GM10266 (cell line): ENCODE measurements around the gene KDM4C.
"Not testable (repeated sequence)": the region's sequence is repeated elsewhere in the genome, so short reads cannot be mapped to it uniquely, and the experiment has no call there.

ENCODE experiments used
- DNase-seq: peaks from one replicate; pipeline ENCODE4 v3.0.0; 2012; ENCODE audit errors: extremely low spot score
- CTCF ChIP-seq: IDR thresholded peaks from 2 replicates; pipeline ENCODE4 v1.5.1; 2012; ENCODE audit warnings: mild to moderate bottlenecking, low read depth; ENCODE audit not compliant: control insufficient read depth, insufficient read depth; ENCODE audit errors: missing control alignments

The KDM4C gene

GRCh38 chr9:6764523-6764922 is 6.8 kb downstream of the KDM4C start:
- DNase-seq, result no peak
- no peak for TF ChIP-seq CTCF

- TF ChIP-seq CTCF, result no peak
- no peak for DNase-seq
These were observed 7.2 kb downstream of the KDM4C start for GRCh38 chr9:6764950-6765349.

GRCh38 chr9:6765396-6765795 is 7.6 kb downstream of the KDM4C start:
- no peak for TF ChIP-seq CTCF
- no peak for DNase-seq

GRCh38 chr9:6766606-6767005 is 8.8 kb downstream of the KDM4C start:
- TF ChIP-seq CTCF, result no peak
- DNase-seq, result no peak

GRCh38 chr9:6768587-6768986 is 10.8 kb downstream of the KDM4C start:
- not testable (repeated sequence) for DNase-seq

GRCh38 chr9:6771722-6772121 is 13.9 kb downstream of the KDM4C start:
- DNase-seq, result no peak
- no peak for TF ChIP-seq CTCF

GRCh38 chr9:6777213-6777902 is 19.6 kb downstream of the KDM4C start:
- DNase-seq, result peak; percentile 28
- no peak for TF ChIP-seq CTCF
